ENCODE data around the gene CDH19.

GRCh38 chr18:66607632-66608031 lies 3.7 kb upstream of the CDH19 start:
- TF ChIP-seq RAD21 (IDR thresholded peaks at IDR 0.05; ENCODE audit: low read depth) (no peak), FOXM1 (IDR thresholded peaks at IDR 0.05; ENCODE audit: borderline replicate concordance, low read depth) (no peak), EGR1 (IDR thresholded peaks at IDR 0.05) (no peak), CEBPB (IDR thresholded peaks at IDR 0.05) (no peak), EP300 (IDR thresholded peaks at IDR 0.05; ENCODE audit: borderline replicate concordance) (no peak), TCF12 (IDR thresholded peaks at IDR 0.05; ENCODE audit: low read depth) (no peak), YY1 (IDR thresholded peaks at IDR 0.05; ENCODE audit: low read depth) (no peak), ZBTB7A (IDR thresholded peaks at IDR 0.05; ENCODE audit: low read depth) (no peak), TEAD4 (IDR thresholded peaks at IDR 0.05) (no peak), TAF1 (IDR thresholded peaks at IDR 0.05; ENCODE audit: low read depth) (no peak), MAX (IDR thresholded peaks at IDR 0.05) (no peak)
- TF ChIP-seq, protein P1, sequence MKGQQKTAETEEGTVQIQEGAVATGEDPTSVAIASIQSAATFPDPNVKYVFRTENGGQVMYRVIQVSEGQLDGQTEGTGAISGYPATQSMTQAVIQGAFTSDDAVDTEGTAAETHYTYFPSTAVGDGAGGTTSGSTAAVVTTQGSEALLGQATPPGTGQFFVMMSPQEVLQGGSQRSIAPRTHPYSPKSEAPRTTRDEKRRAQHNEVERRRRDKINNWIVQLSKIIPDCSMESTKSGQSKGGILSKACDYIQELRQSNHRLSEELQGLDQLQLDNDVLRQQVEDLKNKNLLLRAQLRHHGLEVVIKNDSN (IDR thresholded peaks at IDR 0.05) = no peak
- TF ChIP-seq, protein P2, sequence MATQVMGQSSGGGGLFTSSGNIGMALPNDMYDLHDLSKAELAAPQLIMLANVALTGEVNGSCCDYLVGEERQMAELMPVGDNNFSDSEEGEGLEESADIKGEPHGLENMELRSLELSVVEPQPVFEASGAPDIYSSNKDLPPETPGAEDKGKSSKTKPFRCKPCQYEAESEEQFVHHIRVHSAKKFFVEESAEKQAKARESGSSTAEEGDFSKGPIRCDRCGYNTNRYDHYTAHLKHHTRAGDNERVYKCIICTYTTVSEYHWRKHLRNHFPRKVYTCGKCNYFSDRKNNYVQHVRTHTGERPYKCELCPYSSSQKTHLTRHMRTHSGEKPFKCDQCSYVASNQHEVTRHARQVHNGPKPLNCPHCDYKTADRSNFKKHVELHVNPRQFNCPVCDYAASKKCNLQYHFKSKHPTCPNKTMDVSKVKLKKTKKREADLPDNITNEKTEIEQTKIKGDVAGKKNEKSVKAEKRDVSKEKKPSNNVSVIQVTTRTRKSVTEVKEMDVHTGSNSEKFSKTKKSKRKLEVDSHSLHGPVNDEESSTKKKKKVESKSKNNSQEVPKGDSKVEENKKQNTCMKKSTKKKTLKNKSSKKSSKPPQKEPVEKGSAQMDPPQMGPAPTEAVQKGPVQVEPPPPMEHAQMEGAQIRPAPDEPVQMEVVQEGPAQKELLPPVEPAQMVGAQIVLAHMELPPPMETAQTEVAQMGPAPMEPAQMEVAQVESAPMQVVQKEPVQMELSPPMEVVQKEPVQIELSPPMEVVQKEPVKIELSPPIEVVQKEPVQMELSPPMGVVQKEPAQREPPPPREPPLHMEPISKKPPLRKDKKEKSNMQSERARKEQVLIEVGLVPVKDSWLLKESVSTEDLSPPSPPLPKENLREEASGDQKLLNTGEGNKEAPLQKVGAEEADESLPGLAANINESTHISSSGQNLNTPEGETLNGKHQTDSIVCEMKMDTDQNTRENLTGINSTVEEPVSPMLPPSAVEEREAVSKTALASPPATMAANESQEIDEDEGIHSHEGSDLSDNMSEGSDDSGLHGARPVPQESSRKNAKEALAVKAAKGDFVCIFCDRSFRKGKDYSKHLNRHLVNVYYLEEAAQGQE (IDR thresholded peaks at IDR 0.05; ENCODE audit: low read depth) = no peak
